Endothelial cell of umbilical vein (primary cell): ENCODE results near the gene LRP1B. TPM values are rescaled to one million over a fixed set of nuclear protein-coding genes. Genes with fewer than 3 reads are reported as not detected.

Source experiments
- BruUV-seq: library from RNA; stranded (reverse); fragments of 400-500 nt; replicated peaks from 2 replicates; lab custom pipeline; 2021; lab: Mats Ljungman, UMichigan
- CTCF ChIA-PET: fragments of 300-600, 350-600 bp; sonication (Branson Sonifier 250); formaldehyde crosslinking; loops from one replicate; lab custom pipeline; 2021; ENCODE audit warnings: antibody characterized with exemption, inconsistent platforms; lab: Charles Lee
- POLR2A ChIA-PET: fragments of 300-600, 350-600 bp; sonication (Branson Sonifier 250); formaldehyde crosslinking; loops from one replicate; lab custom pipeline; 2021; ENCODE audit warnings: antibody characterized with exemption, inconsistent platforms; lab: Charles Lee
- DNase-seq: peaks from one replicate; pipeline ENCODE4 v3.0.0-alpha.2; 2011; ENCODE audit warnings: low read depth, low spot score
- FAIRE-seq: peaks from 2 replicates; lab custom pipeline; 2011; peaks lifted over from hg19 to GRCh38; lab: Jason Lieb, UNC
- H2AFZ ChIP-seq: 2 replicates; pipeline ENCODE4 v1.6.0; 2012; ENCODE audit warnings: low read depth, low read length, control low read depth, inconsistent platforms
- H3K27ac ChIP-seq: 2 replicates; pipeline ENCODE4 v1.5.1; 2011; ENCODE audit warnings: low read depth, mild to moderate bottlenecking, control low read depth, low read length, moderate library complexity; ENCODE audit not compliant: insufficient read depth
- H3K27me3 ChIP-seq, 2 experiments: 2 replicates each; pipeline versions ENCODE4 v1.6.0 to v1.6.1; 2011; ENCODE audit warnings: low read length in 2 of 2, mixed read lengths in 1 of 2; ENCODE audit not compliant: control insufficient read depth in 2 of 2, insufficient read depth in 2 of 2
- H3K36me3 ChIP-seq, 2 experiments: 2 replicates in 1 of 2; 3 replicates in 1 of 2; pipeline ENCODE4 v1.5.1; 2011; ENCODE audit warnings: low read length in 2 of 2, mild to moderate bottlenecking in 1 of 2, moderate library complexity in 1 of 2; ENCODE audit not compliant: control insufficient read depth in 2 of 2, insufficient read depth in 2 of 2; ENCODE audit errors: extremely low read depth in 1 of 2
- H3K4me1 ChIP-seq: 3 replicates; pipeline ENCODE4 v1.5.1; 2011; ENCODE audit warnings: mild to moderate bottlenecking, low read length; ENCODE audit not compliant: control insufficient read depth, insufficient read depth; ENCODE audit errors: extremely low read depth
- H3K4me2 ChIP-seq: 2 replicates; pipeline ENCODE4 v1.6.1; 2011; ENCODE audit warnings: low read length, control low read depth, mixed read lengths; ENCODE audit not compliant: insufficient read depth
- H3K4me3 ChIP-seq, 3 experiments: fragments of 200-600 bp in 1 of 3; sonication (generic), shearing (Covaris generic) in 1 of 3; replicated peaks in 1 of 3; 2 replicates each; pipeline ENCODE4 v1.5.1; 2011 to 2016; ENCODE audit warnings: control low read depth in 3 of 3, low read length in 3 of 3, mild to moderate bottlenecking in 2 of 3, inconsistent platforms in 1 of 3, low read depth in 1 of 3, moderate library complexity in 1 of 3; ENCODE audit not compliant: insufficient read depth in 1 of 3
- H3K79me2 ChIP-seq: 2 replicates; pipeline ENCODE4 v1.6.0; 2012; ENCODE audit warnings: low read length, inconsistent platforms; ENCODE audit not compliant: control insufficient read depth, insufficient read depth
- H3K9ac ChIP-seq: replicated peaks from 2 replicates; pipeline ENCODE3; 2011; ENCODE audit warnings: low read length, control low read depth; ENCODE audit not compliant: insufficient read depth; ENCODE audit errors: extremely low read depth
- H3K9me1 ChIP-seq: replicated peaks from 3 replicates; pipeline ENCODE4 v1.6.0; 2011; ENCODE audit warnings: mild to moderate bottlenecking, low read length; ENCODE audit not compliant: control insufficient read depth, insufficient read depth; ENCODE audit errors: extremely low read depth
- H3K9me3 ChIP-seq: replicated peaks from 2 replicates; pipeline ENCODE4 v1.5.1; 2012; ENCODE audit warnings: low read length, inconsistent platforms; ENCODE audit not compliant: control insufficient read depth, insufficient read depth
- H4K20me1 ChIP-seq: replicated peaks from 2 replicates; pipeline ENCODE3; 2011; ENCODE audit warnings: mild to moderate bottlenecking, low read length; ENCODE audit not compliant: control insufficient read depth, insufficient read depth; ENCODE audit errors: extremely low read depth
- EZH2 ChIP-seq: IDR thresholded peaks from 2 replicates; pipeline ENCODE4 v1.6.1; 2012; ENCODE audit warnings: borderline replicate concordance, low read depth, mild to moderate bottlenecking, moderate library complexity, low read length, inconsistent platforms; ENCODE audit not compliant: severe bottlenecking
- FOS ChIP-seq: IDR thresholded peaks from 2 replicates; pipeline ENCODE4 v1.6.1; 2011; ENCODE audit warnings: mild to moderate bottlenecking, low read length, moderate library complexity, borderline replicate concordance; ENCODE audit not compliant: insufficient read depth
- GATA2 ChIP-seq: IDR thresholded peaks from 2 replicates; pipeline ENCODE4 v1.7.0; 2011; ENCODE audit warnings: low read depth, mild to moderate bottlenecking, moderate library complexity, mixed read lengths, low read length; ENCODE audit not compliant: insufficient read length, insufficient read depth
- JUN ChIP-seq: IDR thresholded peaks from 2 replicates; pipeline ENCODE4 v1.6.1; 2011; ENCODE audit warnings: borderline replicate concordance, low read depth; ENCODE audit not compliant: insufficient read length, insufficient read depth
- MAX ChIP-seq: IDR thresholded peaks from 2 replicates; pipeline ENCODE4 v1.6.1; 2011; ENCODE audit not compliant: insufficient read depth, insufficient read length
- MYC ChIP-seq: IDR thresholded peaks from one replicate; pipeline ENCODE4 v1.6.1; 2011; ENCODE audit warnings: mild to moderate bottlenecking, low read depth, low read length
- POLR2A ChIP-seq: IDR thresholded peaks from 2 replicates; pipeline ENCODE4 v1.6.1; 2012; ENCODE audit warnings: low read depth, mild to moderate bottlenecking, control low read depth, low read length
- POLR2AphosphoS5 ChIP-seq: IDR thresholded peaks from 2 replicates; pipeline ENCODE4 v1.6.1; 2012; ENCODE audit warnings: low read depth, mild to moderate bottlenecking, control low read depth, low read length, moderate library complexity; ENCODE audit not compliant: insufficient read depth
- dilution Hi-C: fragments of 300-500 bp; cut with MboI; formaldehyde crosslinking; loops from one replicate; pipeline ENCODE4 v1.15.0; 2019; ENCODE audit warnings: low sequenced_read_pairs; ENCODE audit not compliant: extremely low pct_ligation_motif_present
- intact Hi-C: fragments of 100-400 bp; cut with micrococcal nuclease; formaldehyde crosslinking; loops from one replicate; pipeline ENCODE4 v1.10.0; 2022
- polyA plus RNA-seq, 4 experiments: library from polyadenylated mRNA; depleted of rRNA in 3 of 4; stranded (reverse) in 3 of 4; unstranded in 1 of 4; fragments of >200 nt; gene quantifications; 2 replicates each; pipeline versions ENCODE4 v1.2.1 to v1.2.3, GENCODE V29; 2011 to 2012; ENCODE audit warnings: missing spikeins in 1 of 4
- total RNA-seq: library from RNA; stranded (reverse); gene quantifications from 2 replicates; pipeline ENCODE4 v1.2.3, GENCODE V29; 2021
- TF ChIP-seq, protein P1 (sequence below), 2 donors: IDR thresholded peaks; 1 replicate in 1 of 2; 2 replicates in 1 of 2; pipeline ENCODE4 v1.5.1; 2011; ENCODE audit warnings: low read length in 2 of 2, mild to moderate bottlenecking in 2 of 2, moderate library complexity in 2 of 2, control low read depth in 1 of 2, inconsistent platforms in 1 of 2, low read depth in 1 of 2; ENCODE audit not compliant: insufficient read depth in 1 of 2; ENCODE audit errors: extremely low read depth in 1 of 2

LRP1B gene
- total and polyA plus RNA-seq, 2 donors (not counting 3 experiments of a cell fraction or from before 2014, with no cell fraction given), result 0.03 to 0.07 TPM

DNA sequence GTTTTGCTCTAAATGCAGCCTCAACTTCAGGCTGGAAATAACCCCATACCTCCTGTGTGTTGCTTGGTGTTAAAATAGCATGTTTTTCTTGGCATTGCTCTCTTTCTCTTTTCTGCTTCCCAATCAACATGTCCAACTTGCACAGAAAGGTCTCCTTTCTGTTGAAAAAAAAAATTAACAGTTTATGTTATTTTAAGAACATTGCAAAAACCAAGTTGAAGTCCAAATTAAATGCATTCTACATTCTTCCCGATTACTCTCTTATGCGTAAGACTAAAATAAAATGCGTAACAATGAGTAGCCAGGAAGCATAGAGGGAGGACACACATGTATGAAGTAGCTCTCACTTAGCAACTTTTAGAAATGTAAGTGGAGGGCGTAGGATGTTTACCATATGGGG, 1944.5 kb downstream of the LRP1B start:
- no peak overlapping the region for H3K9ac ChIP-seq
- intact Hi-C loops, result no loop called here
- no peaks in the 10 kb centered on the region for H4K20me1 ChIP-seq
- FAIRE-seq, result no peak
- dilution Hi-C loops, result no loop called here
- H3K4me2 ChIP-seq, result no peak overlapping the region
- ChIA-PET POLR2A (no interaction called here), CTCF (no interaction called here)
- no peaks in the 10 kb centered on the region for H3K27me3 ChIP-seq
- no peak for DNase-seq
- H3K4me3 ChIP-seq, result no peak overlapping the region
- H3K9me1 ChIP-seq, result no peaks in the 10 kb centered on the region
- H2AFZ ChIP-seq, result no peak overlapping the region
- no peak overlapping the region for H3K27ac ChIP-seq
- no peaks in the 10 kb centered on the region for H3K36me3 ChIP-seq
- TF ChIP-seq MAX (no peak), POLR2AphosphoS5 (no peak), POLR2A (no peak), FOS (no peak), JUN (no peak), EZH2 (no peak), MYC (no peak), GATA2 (no peak)
- TF ChIP-seq, protein P1, sequence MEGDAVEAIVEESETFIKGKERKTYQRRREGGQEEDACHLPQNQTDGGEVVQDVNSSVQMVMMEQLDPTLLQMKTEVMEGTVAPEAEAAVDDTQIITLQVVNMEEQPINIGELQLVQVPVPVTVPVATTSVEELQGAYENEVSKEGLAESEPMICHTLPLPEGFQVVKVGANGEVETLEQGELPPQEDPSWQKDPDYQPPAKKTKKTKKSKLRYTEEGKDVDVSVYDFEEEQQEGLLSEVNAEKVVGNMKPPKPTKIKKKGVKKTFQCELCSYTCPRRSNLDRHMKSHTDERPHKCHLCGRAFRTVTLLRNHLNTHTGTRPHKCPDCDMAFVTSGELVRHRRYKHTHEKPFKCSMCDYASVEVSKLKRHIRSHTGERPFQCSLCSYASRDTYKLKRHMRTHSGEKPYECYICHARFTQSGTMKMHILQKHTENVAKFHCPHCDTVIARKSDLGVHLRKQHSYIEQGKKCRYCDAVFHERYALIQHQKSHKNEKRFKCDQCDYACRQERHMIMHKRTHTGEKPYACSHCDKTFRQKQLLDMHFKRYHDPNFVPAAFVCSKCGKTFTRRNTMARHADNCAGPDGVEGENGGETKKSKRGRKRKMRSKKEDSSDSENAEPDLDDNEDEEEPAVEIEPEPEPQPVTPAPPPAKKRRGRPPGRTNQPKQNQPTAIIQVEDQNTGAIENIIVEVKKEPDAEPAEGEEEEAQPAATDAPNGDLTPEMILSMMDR (IDR thresholded peaks at IDR 0.05; ENCODE audit: extremely low read depth in 1 of 2, insufficient read depth in 1 of 2, low read depth in 1 of 2, low read length in 2 of 2), result no peak
- H3K9me3 ChIP-seq, result no peaks in the 10 kb centered on the region
- no TSS peak for BruUV-seq
- H3K79me2 ChIP-seq, result no peaks in the 10 kb centered on the region
- H3K4me1 ChIP-seq, result no peaks in the 10 kb centered on the region
